GM21576 (cell line): ENCODE results near the gene NUDT13.
A peak's percentile ranks its signal among the peaks of the same experiment; 100 is the strongest.

Experiments
- ATAC-seq: cut with Tn5 transposase; IDR thresholded peaks from one replicate; pipeline ENCODE4 v1.9.1; 2021; ENCODE audit warnings: mild to moderate bottlenecking, moderate library complexity; ENCODE audit not compliant: unreplicated experiment

NUDT13 gene

DNA sequence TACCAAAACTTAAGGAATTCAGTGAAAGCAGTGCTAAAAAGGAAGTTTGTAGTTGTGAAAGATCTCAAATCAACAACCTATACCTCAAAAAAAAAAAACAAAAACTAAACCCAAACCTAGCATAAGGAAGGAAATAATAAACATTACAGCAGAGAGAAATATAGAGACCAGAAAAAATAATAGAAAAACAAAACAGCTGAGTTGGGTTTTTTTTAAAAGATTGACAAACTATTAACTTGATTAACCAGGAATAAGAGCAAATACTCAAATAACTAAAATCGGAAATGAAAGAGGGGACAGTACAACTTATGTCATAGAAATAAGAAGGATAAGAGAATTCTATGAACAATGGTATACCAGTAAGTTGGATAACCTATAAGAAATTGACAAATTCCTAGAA, 50.8 kb downstream of the NUDT13 start:
- ATAC-seq: no peak

DNA sequence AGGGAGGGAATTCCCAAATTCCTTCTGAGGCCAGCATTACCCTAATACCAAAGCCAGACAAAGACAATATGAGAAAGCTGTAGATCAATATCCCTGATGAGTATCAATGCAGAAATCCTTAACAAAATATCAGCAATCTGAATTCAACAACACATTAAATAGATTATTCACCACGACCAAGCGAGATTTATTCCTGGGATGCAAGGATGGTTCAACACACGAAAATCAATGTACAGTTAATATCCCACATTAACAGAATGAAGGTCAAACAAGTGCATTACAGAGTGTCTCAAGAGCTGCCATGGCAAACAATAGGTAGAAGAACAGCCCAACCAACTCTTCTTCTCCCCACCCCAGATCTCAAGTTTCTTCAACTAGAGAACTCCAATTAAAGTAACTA, 51.4 kb downstream of the NUDT13 start:
- ATAC-seq: no peak

DNA sequence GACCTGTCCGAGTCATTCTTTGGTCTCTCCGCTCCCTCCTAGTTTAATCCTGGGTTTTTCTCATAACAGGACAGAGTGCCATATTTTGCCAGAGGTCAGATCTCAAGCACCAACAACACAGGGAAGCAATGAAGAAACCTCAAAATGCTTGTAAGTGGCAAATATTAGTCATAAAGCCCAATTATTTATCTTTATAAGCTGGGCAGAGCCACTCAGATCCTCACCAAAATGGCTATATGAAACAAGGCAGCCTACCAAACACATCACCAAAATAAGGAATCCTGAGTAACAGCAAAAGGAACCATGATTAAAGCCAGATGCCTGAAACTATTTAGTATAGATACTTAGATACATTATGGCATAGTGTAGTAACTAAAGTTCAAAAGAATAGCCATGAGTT, 52.8 kb downstream of the NUDT13 start:
- ATAC-seq: no peak

GRCh38 chr10:73166972-73167371, 56.7 kb downstream of the NUDT13 start:
- no peak for ATAC-seq

DNA sequence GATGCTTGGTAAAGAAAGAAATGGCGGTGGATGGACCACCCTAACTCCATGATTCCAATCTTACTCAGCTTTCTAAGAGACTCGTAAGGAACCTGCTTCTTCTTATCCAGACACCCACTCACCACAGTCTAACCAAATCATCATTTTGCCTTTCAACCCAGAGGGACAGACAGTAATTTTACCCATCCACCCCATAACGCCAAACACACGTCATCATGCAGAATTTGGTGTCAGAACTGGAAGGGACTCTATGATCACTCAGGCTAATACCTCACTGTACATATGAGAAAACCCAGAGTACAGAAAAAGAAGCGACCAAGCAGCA, 57.2 kb downstream of the NUDT13 start:
- ATAC-seq: no peak

DNA sequence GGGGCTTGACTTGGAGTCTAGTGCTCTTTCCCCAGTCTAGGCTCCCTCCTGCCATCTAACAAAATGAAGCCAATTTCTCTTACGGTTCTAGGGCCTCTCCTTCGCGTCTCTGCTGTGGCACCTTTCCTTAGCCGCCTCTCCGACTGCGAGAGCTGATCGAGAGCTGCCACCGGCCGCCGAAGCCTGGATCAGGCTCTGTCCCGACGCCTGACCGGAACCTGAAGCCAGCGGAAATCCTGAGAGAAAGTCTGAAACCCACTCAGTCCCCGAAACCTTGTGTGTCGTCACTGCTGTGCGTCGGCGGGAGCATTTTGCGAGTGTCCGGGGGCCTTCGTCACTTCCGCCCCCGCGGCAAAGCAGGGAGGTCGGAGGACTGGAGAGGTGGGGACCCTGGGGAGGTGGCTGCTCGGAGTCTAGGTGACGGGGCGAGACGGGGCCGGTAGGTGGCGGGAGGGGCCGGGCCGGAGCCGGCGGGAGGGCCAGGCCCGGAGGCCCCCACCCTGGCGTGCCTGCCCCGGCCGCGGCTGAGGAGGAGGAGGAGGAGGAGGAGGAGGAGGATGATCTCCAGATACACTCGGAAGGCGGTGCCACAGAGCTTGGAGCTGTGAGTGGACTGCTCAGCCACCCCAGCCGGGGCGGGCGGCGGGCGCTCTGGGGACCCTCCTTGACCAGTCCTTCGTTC, 57.7 kb downstream of the NUDT13 start, which contains the start of the genes ECD and FAM149B1:
ECD (minus strand) TSS at position 226 of the 682 bp plus-strand sequence. CDS start 4,071 bp downstream, outside the sequence.
FAM149B1 (plus strand) TSS at position 337 of the 682 bp plus-strand sequence; CDS start at position 558, 221 bp downstream.
- peak; percentile 81 for ATAC-seq

GRCh38 chr10:73168465-73168803, 58.2 kb downstream of the NUDT13 start:
- ATAC-seq: peak; percentile 20

- no peak for ATAC-seq
These were observed 59.1 kb downstream of the NUDT13 start for GRCh38 chr10:73169320-73169719.

DNA sequence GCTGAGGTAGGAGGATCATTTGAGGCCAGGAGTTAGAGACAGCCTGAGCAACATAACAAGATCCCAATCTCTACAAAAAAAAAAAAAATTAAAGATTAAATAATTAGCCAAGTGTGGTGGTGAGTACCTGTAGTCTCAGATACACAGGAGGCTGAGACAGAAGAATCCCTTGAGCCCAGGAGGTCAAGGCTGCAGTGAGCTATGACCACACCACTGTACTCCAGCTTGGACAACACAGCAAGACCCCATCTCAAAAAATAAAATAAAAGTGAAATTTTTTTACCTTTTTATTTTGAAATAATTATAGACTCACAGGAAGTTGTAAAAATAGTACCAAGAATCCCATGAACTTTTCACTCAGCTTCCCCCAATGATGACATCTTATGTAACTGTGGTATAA, 62.6 kb downstream of the NUDT13 start:
- ATAC-seq: no peak

- ATAC-seq: no peak
These were observed 64.1 kb downstream of the NUDT13 start for GRCh38 chr10:73174148-73174925.
